Measurements from ENCODE around the gene SLC12A7.

Gene SLC12A7

GRCh38 chr5:1092122-1092521 is 19.7 kb downstream of the SLC12A7 start:
- no peak for DNase-seq (ENCODE audit: low read depth, low spot score)
- in situ Hi-C loops (cut with HindIII; ENCODE audit: low sequenced_read_pairs) = no loop called here
- H3K4me3 ChIP-seq (ENCODE audit: low read depth, low read length) = no peak overlapping the region
- no peak for TF ChIP-seq CTCF (IDR thresholded peaks at IDR 0.05; ENCODE audit: low read depth, low read length)

- in situ Hi-C loops (cut with HindIII; ENCODE audit: low sequenced_read_pairs) = no loop called here
Measured at GRCh38 chr5:1091632-1092031, 20.2 kb downstream of the SLC12A7 start.

GRCh38 chr5:1090538-1090937 is 21.3 kb downstream of the SLC12A7 start:
- no peak for TF ChIP-seq CTCF (IDR thresholded peaks at IDR 0.05; ENCODE audit: low read depth, low read length)
- in situ Hi-C loops (cut with HindIII; ENCODE audit: low sequenced_read_pairs) = no loop called here
- DNase-seq (ENCODE audit: low read depth, low spot score) = no peak
- no peak overlapping the region for H3K4me3 ChIP-seq (ENCODE audit: low read depth, low read length)

More at GRCh38 chr5:1091632-1092031, 20.2 kb downstream of the SLC12A7 start:
- no peak for DNase-seq (ENCODE audit: low read depth, low spot score)
- no peak for TF ChIP-seq CTCF (IDR thresholded peaks at IDR 0.05; ENCODE audit: low read depth, low read length)
- no peak overlapping the region for H3K4me3 ChIP-seq (ENCODE audit: low read depth, low read length)

GRCh38 chr5:1089621-1090040 is 22.2 kb downstream of the SLC12A7 start:
- TF ChIP-seq CTCF (IDR thresholded peaks at IDR 0.05; ENCODE audit: low read depth, low read length) = no peak
- DNase-seq (ENCODE audit: low read depth, low spot score) = no peak
- H3K4me3 ChIP-seq (ENCODE audit: low read depth, low read length) = no peak overlapping the region
- in situ Hi-C loops (cut with HindIII; ENCODE audit: low sequenced_read_pairs) = no loop called here

- no peak for TF ChIP-seq CTCF (IDR thresholded peaks at IDR 0.05; ENCODE audit: low read depth, low read length)
- no peak for DNase-seq (ENCODE audit: low read depth, low spot score)
- no peak overlapping the region for H3K4me3 ChIP-seq (ENCODE audit: low read depth, low read length)
- in situ Hi-C loops (cut with HindIII; ENCODE audit: low sequenced_read_pairs) = no loop called here
Measured at GRCh38 chr5:1089146-1089545, 22.7 kb downstream of the SLC12A7 start.

GRCh38 chr5:1088726-1089125 is 23.1 kb downstream of the SLC12A7 start:
- no peak overlapping the region for H3K4me3 ChIP-seq (ENCODE audit: low read depth, low read length)
- in situ Hi-C loops (cut with HindIII; ENCODE audit: low sequenced_read_pairs) = no loop called here
- no peak for DNase-seq (ENCODE audit: low read depth, low spot score)
- TF ChIP-seq CTCF (IDR thresholded peaks at IDR 0.05; ENCODE audit: low read depth, low read length) = no peak

GRCh38 chr5:1088031-1088430 is 23.8 kb downstream of the SLC12A7 start:
- DNase-seq (ENCODE audit: low read depth, low spot score) = no peak
- in situ Hi-C loops (cut with HindIII; ENCODE audit: low sequenced_read_pairs) = no loop called here
- no peak for TF ChIP-seq CTCF (IDR thresholded peaks at IDR 0.05; ENCODE audit: low read depth, low read length)
- H3K4me3 ChIP-seq (ENCODE audit: low read depth, low read length) = no peak overlapping the region
